Suprapubic skin (tissue), 3 donors: ENCODE measurements around the gene ERGIC1.

ENCODE experiments used
- EP300 ChIP-seq: sonication (generic); formaldehyde crosslinking; IDR thresholded peaks from one replicate; pipeline ENCODE4 v1.6.1; 2017; ENCODE audit warnings: antibody characterized with exemption
- TF ChIP-seq, protein P1 (sequence below), 2 donors: fragments of 200-600 bp in 1 of 2; fragments of 450-650 bp in 1 of 2; sonication (generic) in 1 of 2; IDR thresholded peaks; one replicate each; pipeline ENCODE4 v1.5.1; 2016 to 2019; ENCODE audit warnings: antibody characterized with exemption in 2 of 2, mild to moderate bottlenecking in 1 of 2, moderate library complexity in 1 of 2

DNA sequence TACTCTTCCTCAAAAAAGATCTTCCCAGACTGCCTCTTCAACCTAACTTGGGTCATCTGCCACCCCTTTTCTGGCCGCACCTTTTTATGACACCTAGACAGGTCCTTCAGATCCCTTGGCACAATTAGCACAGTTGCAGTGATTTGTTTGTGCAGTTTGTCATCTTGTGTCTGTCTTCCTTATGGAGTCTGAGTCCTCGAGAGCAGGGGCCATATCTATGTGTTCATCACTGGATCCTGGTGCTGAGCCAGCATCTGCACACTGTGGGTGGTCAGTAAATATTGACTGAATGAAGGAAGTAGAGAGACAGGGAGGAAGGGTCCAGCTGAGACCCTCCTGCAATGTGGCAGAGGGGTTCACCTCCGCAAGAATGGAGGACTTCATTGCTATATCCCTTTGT lies 14.4 kb downstream of the ERGIC1 start:
- TF ChIP-seq EP300, result no peak
- TF ChIP-seq, protein P1, sequence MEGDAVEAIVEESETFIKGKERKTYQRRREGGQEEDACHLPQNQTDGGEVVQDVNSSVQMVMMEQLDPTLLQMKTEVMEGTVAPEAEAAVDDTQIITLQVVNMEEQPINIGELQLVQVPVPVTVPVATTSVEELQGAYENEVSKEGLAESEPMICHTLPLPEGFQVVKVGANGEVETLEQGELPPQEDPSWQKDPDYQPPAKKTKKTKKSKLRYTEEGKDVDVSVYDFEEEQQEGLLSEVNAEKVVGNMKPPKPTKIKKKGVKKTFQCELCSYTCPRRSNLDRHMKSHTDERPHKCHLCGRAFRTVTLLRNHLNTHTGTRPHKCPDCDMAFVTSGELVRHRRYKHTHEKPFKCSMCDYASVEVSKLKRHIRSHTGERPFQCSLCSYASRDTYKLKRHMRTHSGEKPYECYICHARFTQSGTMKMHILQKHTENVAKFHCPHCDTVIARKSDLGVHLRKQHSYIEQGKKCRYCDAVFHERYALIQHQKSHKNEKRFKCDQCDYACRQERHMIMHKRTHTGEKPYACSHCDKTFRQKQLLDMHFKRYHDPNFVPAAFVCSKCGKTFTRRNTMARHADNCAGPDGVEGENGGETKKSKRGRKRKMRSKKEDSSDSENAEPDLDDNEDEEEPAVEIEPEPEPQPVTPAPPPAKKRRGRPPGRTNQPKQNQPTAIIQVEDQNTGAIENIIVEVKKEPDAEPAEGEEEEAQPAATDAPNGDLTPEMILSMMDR (IDR thresholded peaks at IDR 0.05), result no peak
